ENCODE data around the gene IRAK2.

The IRAK2 gene

GRCh38 chr3:10224794-10225665 is 60.3 kb downstream of the IRAK2 start:
- peak; percentile 79 for DNase-seq (ENCODE audit: low spot score)

- no peak for DNase-seq (ENCODE audit: low spot score)
Observed at GRCh38 chr3:10226293-10226692, 61.6 kb downstream of the IRAK2 start.

GRCh38 chr3:10228248-10228950 is 63.7 kb downstream of the IRAK2 start:
- DNase-seq (ENCODE audit: low spot score): no peak

GRCh38 chr3:10229576-10229975 is 64.9 kb downstream of the IRAK2 start:
- no peak for DNase-seq (ENCODE audit: low spot score)

GRCh38 chr3:10232137-10232536 is 67.4 kb downstream of the IRAK2 start:
- no peak for DNase-seq (ENCODE audit: low spot score)

- no peak for DNase-seq (ENCODE audit: low spot score)
Observed at GRCh38 chr3:10233988-10234387, 69.3 kb downstream of the IRAK2 start.

- no peak for DNase-seq (ENCODE audit: low spot score)
Observed at GRCh38 chr3:10234526-10235230, 70.0 kb downstream of the IRAK2 start.

GRCh38 chr3:10235551-10235950 is 70.8 kb downstream of the IRAK2 start:
- no peak for DNase-seq (ENCODE audit: low spot score)

GRCh38 chr3:10238345-10239183 is 73.8 kb downstream of the IRAK2 start:
- no peak for DNase-seq (ENCODE audit: low spot score)

- no peak for DNase-seq (ENCODE audit: low spot score)
Observed at GRCh38 chr3:10240799-10241198, 76.1 kb downstream of the IRAK2 start.

GRCh38 chr3:10242182-10243065 is 77.7 kb downstream of the IRAK2 start:
- no peak for DNase-seq (ENCODE audit: low spot score)

GRCh38 chr3:10244009-10244408 is 79.3 kb downstream of the IRAK2 start:
- DNase-seq (ENCODE audit: low spot score): no peak

GRCh38 chr3:10245081-10245712 is 80.5 kb downstream of the IRAK2 start:
- no peak for DNase-seq (ENCODE audit: low spot score)

- no peak for DNase-seq (ENCODE audit: low spot score)
Observed at GRCh38 chr3:10247679-10248183, 83.0 kb downstream of the IRAK2 start.

GRCh38 chr3:10248184-10248983 is 83.7 kb downstream of the IRAK2 start, which contains the start of gene TATDN2:
Gene TATDN2, plus strand, starts transcription at chr3:10248459. Its CDS starts 742 bp downstream, at chr3:10249201.
- DNase-seq (ENCODE audit: low spot score): peak; percentile 94

- peak; percentile 50 for DNase-seq (ENCODE audit: low spot score)
Observed at GRCh38 chr3:10248984-10249748, 84.4 kb downstream of the IRAK2 start.

- no peak for DNase-seq (ENCODE audit: low spot score)
Observed at GRCh38 chr3:10249833-10250232, 85.1 kb downstream of the IRAK2 start.

- no peak for DNase-seq (ENCODE audit: low spot score)
Observed at GRCh38 chr3:10251006-10251405, 86.3 kb downstream of the IRAK2 start.
